ENCODE results near the gene LRMDA.

The LRMDA gene

DNA sequence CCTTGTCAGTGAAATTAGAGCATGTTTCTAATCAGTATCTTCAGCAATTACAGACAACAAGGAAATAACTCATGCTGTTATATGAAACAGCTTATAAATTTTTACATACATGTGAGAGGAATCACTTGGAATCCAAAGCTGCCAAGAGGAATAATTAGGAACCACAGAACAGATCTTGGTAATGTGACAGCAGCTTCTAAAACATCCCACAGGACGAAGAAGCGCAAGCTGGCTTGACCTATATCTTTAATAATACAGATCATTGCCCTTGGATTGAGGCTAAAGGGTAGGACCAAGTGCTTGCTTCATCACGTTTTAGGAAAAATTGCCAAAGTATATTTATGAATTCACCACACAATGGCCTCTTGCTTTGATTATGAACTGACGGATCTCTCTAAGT, 869.8 kb downstream of the LRMDA start:
- no peak for DNase-seq (ENCODE audit: low read depth in 3 of 3)

DNA sequence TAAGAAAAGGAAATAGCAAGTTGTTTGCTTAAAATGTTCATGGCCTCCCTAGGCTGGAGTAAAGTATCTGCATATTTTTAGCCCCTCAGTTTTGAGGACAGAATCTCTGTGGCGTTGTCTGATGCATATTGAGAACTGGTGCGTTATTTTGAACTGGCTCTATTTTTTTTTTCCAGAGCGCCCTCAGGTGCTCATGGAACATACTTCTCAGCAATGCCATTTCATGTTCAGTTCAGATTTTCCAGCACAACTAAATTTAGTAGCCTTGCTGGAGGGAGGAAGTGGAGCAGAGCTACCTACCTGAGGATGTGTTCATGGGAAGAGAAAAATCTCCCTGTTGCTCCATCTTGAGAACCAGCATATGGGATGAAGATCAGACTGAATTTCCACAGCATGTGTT, 870.5 kb downstream of the LRMDA start:
- no peak for DNase-seq (ENCODE audit: low read depth in 3 of 3)

DNA sequence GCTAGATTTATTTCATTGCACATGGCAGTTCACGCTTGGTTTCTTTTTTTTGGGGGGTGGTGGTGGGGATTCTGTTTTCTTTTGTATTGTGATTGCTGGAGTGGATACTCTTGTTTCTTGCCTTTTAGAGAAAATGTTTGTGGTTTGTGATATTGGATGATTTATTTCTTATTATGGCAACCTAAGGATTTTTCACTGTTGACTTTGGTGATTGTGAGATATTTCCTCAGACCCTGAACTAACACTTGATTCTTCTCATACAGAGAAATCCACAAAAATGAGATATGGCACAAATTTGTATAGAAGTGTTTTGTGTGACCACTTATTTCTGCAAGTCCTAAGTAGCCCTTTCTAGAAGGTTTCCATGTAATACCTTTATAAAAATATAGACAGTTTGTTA, 871.1 kb downstream of the LRMDA start:
- DNase-seq (ENCODE audit: low read depth in 3 of 3): no peak

DNA sequence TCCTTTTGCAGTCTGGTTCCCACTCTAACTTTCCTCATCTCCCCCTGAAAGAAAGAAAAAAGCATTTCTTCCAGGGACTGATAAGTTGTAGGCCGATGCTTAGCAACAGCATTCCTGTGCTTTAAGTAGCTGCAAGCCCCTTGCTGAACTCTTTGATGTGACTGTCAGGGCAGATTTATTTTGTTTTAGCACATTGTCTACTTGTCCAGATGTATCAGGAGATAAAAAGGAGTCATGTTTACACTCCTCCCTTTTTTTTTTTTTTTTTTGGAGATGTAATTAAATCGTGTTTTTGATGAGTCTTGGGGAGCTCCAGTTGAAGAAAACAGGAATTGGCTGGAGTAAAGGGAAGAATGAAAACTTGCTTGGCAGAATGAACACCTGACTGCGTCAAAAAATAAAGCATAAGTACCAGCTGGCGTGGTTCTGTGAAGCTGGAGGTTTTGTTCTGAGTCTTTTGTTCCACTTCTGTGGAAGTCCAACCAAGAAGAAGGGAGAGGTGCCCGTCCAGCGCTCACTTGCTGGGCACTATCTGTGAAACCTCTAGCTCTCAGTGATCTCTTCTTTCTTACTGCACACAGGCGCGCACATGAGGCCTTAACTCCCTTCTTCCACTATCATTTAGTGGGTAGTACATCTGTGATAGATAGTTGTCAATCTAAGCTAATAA, 871.7 kb downstream of the LRMDA start:
- no peak for DNase-seq (ENCODE audit: low read depth in 3 of 3)

DNA sequence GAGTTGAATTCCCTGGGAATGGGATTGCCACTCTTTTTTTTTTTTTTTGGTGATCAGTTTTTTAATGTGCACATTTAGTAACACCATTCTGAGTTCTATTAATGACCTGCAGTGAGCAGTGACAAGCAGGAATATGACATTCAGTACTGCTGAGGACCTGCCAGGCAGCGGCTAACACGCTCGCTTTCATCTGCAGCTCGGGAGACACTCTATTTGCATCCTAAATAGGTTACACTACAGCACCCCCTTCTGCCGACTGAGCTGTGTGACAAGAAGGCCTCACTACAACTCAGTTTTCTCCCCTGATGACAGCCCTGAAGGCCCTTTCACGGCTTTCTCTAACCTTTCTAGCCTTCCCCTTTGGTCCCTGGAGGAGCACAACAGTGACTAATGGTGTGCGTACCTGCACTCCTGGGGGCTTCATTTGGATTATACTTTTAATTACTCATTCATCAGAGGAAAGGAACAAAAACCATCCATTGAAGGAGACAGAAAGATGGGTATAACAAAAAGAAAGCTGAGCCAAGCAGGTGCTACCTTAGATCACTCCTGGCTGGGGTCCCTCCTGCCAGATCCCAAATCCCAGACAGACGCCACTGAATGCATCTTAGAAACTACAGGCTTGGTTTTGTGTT, 872.4 kb downstream of the LRMDA start:
- DNase-seq (ENCODE audit: low read depth in 3 of 3): no peak

DNA sequence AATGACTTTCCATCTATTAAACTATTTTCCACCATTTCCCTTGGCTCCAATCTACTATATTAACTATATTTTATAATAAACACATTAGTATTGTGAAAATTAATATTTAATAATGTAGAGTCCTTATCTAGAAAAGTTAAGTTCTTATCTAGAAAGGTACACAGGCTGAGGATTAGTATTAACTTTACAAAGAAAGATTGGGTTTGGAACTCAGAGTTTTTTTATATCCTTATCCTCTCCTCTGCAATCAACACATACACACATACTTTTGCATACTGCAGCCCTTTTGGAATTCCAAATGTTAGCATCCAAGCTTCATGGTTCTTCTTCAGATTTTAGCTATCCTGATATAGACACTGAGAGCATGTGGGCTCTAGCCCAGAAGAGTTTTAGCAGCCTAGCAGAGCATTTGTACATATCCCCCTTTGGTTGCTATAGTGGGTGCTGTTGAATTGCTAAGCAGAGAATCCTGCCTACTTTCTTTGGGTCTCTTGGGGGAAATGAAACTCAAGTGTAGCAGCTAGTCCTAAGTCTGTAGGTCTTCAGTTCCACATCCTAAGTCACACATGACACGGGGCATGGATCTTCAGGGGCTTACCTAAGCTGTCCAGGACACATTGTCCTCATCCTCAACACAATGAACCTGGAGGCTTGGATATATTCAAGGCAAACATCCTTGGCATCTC, 874.6 kb downstream of the LRMDA start:
- no peak for DNase-seq (ENCODE audit: low read depth in 3 of 3)

DNA sequence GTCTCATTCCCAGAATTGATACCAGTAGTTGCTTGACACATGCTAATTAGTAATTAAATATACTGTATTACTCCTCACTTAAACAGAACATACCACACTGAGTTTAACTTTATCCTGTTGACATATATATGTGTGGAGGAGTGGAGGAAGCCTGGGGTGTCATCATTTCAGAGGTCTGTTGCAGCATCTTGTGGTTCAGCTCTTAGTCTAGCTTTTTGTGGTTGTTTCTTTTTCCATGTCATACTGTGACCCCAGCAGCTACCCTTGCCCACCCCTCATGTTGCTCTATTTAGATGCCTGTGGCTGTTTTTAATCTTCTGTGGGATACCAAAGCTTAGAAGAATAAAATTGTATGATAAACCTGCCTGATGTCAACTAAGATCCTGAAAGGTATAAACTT, 875.4 kb downstream of the LRMDA start:
- no peak for DNase-seq (ENCODE audit: low read depth in 3 of 3)

DNA sequence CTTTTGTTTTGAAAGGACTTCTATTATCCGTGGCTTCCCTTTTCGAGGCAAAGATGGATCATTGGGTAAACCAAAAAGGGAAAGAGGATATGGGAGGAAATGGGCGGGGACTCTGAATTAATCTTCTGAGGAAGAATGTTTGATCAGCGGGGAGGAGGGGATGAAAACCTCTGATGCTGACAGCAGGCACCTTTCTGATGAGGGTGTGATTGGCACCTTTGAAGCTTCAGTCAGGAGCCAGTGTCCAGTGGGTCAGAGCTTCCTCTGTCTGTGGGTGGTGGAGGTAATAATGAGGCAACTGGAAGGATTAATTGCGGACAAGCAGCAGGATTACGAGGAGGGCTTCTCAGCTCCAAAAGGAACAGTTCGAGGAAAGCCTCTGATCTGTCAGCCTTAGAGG, 877.6 kb downstream of the LRMDA start:
- DNase-seq (ENCODE audit: low read depth in 3 of 3): no peak

DNA sequence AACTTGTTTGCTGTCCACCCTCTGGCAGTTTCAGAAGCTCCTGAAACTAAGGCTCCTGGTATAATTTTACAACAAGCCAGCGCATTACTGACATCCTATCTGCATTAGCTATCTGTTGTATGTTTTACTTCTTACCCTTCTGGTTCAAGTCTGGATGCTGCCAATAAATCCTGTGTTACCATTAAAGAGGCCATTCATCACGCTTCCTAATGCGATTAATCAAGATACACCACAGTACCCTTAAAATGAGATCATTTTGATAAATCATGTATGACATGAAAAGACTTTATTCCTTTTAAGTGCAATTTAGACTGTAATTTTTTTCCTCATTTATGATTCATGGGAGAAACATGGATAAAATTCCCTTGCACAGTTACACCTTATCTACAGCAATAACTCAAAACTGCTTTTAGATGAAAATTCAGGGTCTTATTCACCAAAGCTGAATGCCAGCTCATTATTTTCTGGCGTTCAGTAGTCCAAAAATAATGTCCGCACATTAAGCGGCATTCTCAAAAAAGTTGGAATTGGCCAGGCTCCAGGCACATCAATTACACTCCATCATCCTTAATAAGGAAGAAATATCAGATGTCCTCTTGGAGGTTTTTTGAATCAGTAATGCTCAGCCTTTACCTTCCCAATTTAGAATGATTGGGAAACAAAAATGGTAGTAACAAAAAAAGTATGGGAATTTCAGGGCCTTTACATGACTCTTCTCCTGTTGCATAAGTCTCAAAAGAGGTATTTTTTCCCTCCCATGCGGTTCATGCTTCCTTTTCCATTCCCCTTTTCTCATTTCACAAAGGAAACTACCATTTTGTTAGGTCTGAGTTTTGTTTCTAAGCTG, 878.5 kb downstream of the LRMDA start:
- no peak for DNase-seq (ENCODE audit: low read depth in 3 of 3)

DNA sequence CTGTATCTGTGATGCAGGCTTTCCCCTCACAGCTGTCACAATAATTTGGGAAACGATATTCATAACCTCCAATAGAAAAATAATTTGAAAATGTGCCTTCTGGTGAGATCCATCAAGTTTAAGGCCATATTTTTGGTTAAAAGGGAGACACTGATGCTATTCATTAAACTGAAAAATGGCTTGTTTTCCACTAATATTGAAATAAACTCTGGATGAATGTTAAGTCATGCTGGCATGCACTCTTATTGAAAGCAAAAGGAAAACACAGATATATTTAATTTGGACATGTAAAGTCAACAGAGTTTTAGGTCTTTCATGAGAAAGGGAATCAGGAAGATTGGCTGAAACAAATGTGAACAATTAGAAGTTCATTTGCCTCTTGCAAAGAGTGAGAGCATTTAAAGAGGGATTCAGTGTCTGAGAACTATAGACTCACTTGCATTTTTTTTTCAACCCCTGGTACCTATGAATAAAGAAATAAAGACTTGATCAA, 879.2 kb downstream of the LRMDA start:
- DNase-seq (ENCODE audit: low read depth in 3 of 3): no peak

DNA sequence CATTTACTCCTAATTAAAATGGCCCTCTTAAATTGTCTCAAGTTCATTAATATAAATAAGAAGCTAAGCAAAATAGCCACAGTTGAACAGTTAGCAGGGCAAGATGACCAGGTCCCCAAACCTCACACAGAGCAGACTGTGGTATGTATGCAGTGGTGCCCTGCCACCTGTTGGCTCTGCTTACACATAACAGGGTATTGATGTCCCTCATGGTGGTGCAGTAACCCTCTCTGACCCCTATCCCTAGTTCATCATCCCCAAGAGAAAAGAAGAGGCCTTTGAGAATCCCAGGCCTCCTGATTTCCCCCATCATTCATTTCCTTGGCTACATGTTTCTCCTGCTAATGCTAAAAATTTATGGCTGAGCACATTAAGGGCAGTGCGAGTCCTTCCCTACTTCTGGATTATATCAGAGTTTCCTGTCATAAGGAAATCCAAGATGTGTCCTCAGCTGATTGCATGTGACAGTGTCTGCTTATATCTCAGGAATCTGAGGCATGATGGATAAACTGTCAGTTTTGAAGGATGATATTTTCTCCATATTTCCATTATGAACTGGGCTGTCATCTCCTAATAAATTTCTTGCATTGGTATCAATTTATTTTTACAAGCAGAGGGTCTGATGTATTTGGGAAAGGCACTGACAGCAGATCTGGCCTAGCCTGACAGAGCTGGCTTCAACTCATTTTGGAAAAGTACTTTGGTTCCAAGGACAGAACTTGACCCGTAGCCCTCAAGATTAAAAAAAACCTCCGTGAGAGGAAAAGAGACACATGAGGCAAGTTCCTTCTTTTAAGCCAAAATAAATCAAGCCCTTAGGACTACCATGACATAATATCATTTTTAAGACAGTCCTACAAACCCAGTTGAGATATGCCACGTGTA, 880.6 kb downstream of the LRMDA start:
- no peak for DNase-seq (ENCODE audit: low read depth in 3 of 3)

DNA sequence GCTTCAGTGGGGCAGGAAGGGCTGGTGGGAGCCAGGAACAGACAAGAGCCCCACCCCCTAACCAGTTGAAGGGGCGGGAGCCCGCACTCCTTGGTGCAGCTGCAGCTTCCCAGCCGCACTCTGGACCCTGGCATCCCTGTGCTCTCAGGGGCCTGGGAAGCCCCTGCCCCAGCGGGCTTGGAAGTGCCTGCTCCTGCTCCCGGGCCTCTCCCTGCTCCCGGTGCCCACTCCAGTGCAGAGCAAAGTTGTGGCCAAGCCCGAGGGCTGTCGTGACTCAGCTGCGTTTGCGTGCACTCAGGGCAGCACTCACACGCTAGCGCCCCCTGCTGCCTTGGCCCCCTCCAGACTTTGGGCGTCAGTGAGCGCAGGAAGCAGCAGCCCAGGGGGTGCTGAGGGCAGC, 883.8 kb downstream of the LRMDA start:
- no peak for DNase-seq (ENCODE audit: low read depth in 3 of 3)

DNA sequence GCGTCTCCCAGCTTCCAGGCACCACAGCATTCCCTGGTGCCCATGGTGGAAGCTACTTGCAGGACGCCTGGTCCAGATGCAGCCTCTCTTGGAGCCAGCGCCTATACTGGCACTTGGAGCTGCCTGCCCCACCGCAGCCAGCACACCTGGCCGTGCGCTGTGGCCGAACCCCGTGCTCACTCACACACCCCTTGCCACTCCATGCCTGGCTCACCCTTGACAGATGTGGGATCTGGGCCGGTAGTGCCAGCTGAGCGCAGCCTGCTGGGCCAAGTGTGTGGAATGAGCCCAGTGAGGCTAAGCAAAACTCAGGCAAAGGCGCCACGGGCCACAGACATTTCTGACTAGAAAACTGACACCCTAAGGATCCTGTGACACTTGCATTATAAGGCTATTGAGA, 884.8 kb downstream of the LRMDA start:
- no peak for DNase-seq (ENCODE audit: low read depth in 3 of 3)

DNA sequence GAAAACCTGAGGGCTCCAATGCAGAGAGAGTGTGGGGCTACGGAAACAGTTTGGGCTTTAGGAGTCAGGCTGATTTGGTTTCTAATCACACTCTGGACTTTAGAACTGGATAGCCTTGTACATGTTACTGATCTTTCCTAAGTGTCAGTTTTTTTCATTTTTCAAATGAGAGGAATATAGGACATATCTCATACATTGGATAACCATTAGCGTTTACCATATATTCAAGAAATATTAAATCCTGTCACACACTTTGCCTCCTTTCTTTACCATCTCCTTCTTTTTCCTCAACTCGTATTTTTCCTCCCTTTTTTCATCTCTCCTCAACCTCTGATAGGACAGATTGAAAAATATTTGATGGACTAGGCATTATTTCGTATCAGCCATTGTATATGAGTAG, 885.7 kb downstream of the LRMDA start:
- DNase-seq (ENCODE audit: low read depth in 3 of 3): no peak

DNA sequence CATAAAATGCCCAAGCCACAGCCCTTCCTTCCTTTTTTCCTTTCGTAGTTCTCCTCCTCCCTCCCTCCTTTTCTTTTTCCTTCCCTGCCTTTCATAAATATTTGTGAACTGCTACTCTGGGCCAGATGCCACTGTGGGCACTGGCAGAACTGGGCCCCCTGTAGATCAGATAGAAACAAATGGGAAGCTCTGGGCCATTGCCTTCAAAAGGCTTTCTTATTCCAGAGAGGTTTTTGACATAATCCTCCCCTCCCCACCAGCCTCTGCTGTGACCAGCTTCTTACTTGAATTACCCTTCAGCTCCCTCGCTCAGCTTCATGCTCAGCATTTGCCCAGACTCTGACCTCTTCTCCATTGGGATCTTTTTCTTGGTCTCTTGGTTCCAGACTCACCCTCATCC, 886.8 kb downstream of the LRMDA start:
- no peak for DNase-seq (ENCODE audit: low read depth in 3 of 3)

DNA sequence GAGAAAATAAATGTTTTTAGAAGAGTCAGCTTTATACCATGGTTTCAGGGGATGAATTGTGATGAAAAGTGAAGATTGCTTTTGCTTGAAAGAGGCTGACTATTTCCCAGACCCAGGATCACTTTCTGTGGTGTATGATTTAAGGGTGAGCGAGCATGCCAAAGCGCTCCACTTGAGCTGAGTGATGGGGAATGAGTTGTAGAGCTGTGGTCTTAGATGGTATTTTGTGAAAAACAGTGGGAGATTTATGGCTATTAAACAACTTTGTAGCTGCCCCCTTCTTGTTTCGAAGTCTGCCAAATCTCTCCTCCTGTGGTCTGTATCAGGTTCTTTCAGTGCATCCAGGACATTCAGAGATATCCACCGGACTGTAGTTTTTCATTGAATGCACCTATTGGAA, 888.2 kb downstream of the LRMDA start:
- no peak for DNase-seq (ENCODE audit: low read depth in 3 of 3)

DNA sequence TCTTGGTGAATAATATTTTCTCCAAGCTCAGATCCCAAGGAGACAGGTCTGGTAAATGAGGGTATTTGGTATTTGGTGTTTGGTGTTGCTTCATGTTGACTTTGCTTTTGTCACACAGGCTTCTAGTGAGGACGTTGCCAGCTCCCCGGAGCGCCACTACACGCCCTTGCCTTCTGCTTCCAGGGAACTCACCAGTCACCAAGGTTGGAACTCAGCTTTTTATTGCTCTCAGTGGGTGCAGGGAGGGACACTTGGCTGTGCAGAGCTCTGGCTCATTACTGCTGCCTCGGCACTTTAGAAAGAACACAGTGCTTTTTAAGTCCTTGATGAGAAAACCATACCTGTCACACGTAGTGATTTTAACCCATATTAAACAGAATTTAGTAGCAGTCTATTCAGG, 892.9 kb downstream of the LRMDA start:
- DNase-seq (ENCODE audit: low read depth in 3 of 3): no peak

DNA sequence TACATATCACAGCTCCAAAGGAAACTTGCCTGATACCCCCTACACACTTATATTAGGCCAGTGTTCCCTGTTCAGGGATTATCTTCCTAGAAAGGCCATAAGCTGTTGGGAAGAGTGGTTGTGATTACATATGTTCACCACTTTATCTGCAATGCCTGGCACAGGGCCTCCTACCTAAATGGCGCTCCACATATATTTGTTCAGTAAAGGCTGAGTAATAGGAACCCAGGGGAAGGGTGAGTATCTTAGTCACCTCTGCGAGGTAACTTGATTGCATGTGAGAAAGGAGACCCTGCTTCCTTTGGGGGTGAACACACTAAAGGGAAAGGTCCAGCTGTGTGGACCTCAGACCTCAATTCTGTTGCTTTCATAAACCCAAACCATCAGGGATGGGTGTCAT, 896.0 kb downstream of the LRMDA start:
- DNase-seq (ENCODE audit: low read depth in 3 of 3): no peak

DNA sequence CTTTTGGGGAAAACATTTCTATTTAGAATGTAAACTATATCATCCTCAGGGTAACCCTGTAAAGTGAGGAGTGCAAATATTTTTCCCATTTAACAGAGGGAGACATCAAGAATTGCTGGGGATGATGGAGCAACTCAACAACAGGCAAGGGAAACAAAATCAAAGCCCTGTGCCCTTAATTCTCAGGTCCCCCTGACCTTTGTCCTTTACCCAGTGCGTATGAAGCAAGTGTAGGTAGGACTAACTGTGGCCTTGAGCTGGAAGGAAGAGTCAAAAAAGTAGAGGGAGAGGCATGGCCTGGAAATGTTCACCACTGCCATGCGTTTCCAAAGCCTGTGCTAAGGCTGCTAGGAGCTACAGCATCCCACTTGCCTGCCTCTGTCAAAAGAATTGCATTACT, 896.9 kb downstream of the LRMDA start:
- no peak for DNase-seq (ENCODE audit: low read depth in 3 of 3)

DNA sequence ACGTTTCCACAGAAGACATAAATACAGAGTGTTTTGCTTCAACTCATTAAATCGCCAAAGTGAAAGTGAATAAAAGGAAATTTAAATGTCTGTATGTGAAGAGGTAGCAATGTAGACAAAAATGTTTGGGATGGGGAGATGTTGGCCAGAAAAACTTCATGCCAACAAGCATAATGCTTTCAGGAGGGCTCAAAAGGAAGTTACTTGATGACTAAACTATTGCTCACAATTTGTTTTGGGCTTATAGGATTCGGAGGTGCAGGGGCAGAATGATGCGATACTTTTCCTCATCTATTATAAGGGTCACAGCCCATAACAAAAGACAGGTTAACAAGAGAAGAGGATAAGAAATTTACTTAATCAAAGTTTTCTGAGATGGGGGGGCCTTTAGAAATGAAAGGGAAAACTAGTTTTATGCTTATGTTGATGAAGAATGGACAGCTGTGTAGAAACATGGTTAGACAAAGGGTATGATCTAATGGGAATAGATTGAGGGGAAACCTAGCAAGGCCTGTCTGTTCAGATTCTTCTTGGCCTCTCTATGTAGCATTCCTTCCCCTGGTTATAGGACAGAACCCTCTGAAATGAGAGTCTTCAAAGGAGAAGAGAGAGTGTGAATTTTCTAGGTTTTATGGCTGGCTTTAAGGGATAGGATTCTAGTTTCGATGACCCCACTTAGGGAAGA, 898.6 kb downstream of the LRMDA start:
- no peak for DNase-seq (ENCODE audit: low read depth in 3 of 3)

DNA sequence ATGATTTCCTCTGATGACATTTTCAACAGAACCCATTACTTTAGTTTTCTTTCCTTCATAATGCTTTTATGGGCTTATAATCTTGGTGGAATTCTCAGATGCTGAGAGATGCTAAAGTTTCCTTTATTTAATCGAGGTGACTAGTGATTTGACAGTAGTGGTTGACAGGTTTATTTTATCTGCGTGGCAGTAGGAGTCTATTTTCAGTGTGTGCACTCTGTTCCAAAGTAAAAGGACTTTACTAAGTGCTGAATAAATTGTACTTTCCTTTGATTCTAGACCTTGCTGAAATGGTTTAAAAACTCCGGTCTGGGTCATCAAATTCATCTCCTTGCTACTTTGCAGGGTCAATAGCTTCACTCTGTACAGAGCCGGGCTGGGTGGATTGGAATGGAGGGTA, 900.3 kb downstream of the LRMDA start:
- DNase-seq (ENCODE audit: low read depth in 3 of 3): no peak
